ENCODE data around the gene ADAP1. TPM values are rescaled to one million over a fixed set of nuclear protein-coding genes. Genes with fewer than 3 reads are reported as not detected.

Gene ADAP1
- total RNA-seq, 1 experiment from 2014 or later, result 8.7 TPM

DNA sequence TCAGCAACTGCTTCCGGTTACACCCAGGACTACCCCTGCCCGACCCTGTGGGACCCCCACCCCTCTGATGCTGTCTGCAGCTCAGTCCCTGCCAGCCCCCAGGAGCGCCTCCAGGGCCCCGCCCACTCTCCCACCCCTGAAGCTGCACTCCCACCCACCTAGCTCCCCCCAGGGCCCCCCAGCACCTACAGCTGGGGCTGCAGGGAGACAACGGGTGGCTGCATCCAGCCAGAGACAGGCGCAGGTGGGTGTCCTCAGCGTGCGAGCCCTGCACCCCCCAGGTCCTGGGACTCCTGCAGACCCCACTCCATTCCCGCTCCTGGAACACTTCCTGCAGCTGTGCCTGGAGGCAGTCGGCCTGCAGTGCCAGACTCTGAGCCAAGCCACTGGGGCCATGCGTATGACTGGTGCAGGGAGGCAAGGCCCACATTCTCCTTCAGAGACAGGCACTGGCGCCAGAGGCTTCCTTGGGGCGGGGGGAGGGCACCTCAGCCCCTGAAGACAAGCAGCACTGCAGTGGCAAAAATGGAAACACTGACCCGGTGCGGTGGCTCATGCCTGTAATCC is 34.6 kb upstream of the ADAP1 start:
- no peak for DNase-seq (ENCODE audit: extremely low read depth, low read depth)

DNA sequence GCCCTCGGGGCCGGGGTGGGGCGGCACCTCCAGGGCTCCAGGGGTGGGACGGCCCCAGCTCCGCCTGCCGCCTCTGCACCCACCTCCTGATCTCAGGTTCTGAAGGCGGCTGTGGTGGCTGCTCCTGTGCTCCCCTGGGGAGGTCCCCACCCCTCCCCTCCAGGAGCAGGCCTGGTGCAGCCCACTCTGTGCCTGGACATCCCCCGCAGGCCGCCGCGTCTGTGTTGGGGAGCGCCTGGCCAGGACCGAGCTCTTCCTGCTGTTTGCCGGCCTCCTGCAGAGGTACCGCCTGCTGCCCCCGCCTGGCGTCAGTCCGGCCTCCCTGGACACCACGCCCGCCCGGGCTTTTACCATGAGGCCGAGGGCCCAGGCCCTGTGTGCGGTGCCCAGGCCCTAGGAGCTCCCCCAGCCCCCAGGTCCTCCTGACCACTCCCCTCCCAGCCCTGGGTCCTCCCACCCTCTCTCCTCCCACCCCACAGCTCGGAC is 34.0 kb upstream of the ADAP1 start:
- DNase-seq (ENCODE audit: extremely low read depth, low read depth), result no peak

- no peak for DNase-seq (ENCODE audit: extremely low read depth, low read depth)
Measured at GRCh38 chr7:987909-988308, 33.4 kb upstream of the ADAP1 start.

DNA sequence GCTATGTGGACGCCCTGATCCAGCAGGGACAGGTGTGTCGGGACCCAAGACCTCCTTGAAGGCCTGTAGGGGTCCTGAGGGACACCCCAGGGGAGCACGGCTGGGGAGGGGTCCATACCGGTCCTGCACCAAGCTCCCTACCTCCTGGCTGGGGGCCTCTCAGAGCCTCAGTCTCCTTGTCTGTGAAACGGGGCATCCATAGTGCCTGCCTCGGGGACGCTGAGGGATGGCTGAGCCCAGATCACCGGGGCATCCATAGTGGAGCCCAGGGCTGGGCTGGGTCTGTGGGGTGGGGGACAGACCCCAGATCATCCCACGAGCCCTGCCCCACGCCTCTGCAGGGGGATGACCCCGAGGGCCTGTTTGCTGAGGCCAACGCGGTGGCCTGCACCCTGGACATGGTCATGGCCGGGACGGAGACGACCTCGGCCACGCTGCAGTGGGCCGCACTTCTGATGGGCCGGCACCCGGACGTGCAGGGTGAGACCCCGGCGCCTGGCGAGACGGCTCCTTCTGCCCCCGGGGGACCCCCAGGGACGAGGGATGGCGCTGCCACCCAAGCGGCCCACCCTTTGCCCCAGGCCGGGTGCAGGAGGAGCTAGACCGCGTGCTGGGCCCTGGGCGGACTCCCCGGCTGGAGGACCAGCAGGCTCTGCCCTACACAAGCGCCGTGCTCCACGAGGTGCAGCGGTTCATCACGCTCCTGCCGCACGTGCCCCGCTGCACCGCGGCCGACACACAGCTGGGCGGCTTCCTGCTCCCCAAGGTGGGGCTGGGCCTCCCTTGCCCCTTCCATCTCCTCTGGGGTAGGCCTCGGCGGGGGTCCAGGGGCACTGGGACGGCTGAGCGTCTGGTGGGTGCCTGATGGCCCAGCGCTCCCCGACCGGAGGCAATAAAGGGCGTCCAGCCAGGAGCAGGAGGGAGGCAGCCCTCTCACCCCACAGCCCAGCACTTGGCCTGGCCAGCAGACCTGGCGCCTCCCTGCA is 32.6 kb upstream of the ADAP1 start:
- DNase-seq (ENCODE audit: extremely low read depth, low read depth), result no peak

- no peak for DNase-seq (ENCODE audit: extremely low read depth, low read depth)
Measured at GRCh38 chr7:985915-986741, 31.6 kb upstream of the ADAP1 start.

DNA sequence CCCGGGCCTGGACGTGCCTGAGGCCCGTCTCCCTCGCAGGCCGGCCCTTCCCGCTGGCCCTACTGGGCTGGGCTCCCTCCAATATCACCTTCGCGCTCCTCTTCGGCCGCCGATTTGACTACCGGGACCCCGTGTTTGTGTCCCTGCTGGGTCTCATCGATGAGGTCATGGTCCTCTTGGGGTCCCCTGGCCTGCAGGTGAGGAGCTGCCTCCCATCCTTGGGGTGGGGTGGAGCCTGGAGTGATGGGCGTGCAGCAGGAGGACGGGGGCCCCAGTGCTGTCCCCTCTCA is 30.6 kb upstream of the ADAP1 start:
- no peak for DNase-seq (ENCODE audit: extremely low read depth, low read depth)

DNA sequence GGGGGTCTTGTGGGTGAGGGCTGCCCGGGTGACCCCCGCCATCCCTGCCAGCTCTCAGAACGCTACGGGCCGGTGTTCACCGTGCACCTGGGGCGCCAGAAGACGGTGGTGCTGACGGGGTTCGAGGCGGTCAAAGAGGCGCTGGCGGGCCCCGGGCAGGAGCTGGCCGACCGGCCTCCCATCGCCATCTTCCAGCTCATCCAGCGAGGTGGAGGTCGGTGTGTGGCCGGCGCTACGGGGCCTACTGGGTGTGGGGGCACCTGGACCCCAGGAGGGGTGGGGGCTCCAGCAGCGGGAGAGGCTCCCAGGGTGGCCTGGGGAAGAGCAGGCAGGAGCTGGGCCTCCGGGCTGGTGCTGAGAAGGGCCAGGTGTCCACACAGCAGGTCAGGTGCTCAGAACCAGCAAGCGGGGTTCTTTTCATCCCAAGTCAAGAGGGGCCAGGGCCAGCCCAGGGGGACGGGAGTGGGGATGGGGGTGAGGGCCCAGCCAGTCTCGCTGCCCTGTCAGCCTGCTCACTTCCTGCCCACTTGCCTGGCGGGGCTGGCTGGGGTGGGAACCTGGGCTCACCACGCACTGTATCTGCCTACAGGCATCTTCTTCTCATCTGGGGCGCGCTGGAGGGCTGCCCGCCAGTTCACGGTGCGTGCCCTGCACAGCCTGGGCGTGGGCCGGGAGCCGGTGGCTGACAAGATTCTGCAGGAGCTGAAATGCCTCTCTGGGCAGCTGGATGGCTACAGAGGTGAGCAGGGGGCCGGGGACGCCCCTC is 30.1 kb upstream of the ADAP1 start:
- DNase-seq (ENCODE audit: extremely low read depth, low read depth), result no peak

- DNase-seq (ENCODE audit: extremely low read depth, low read depth), result no peak
Measured at GRCh38 chr7:983616-984071, 29.2 kb upstream of the ADAP1 start.

DNA sequence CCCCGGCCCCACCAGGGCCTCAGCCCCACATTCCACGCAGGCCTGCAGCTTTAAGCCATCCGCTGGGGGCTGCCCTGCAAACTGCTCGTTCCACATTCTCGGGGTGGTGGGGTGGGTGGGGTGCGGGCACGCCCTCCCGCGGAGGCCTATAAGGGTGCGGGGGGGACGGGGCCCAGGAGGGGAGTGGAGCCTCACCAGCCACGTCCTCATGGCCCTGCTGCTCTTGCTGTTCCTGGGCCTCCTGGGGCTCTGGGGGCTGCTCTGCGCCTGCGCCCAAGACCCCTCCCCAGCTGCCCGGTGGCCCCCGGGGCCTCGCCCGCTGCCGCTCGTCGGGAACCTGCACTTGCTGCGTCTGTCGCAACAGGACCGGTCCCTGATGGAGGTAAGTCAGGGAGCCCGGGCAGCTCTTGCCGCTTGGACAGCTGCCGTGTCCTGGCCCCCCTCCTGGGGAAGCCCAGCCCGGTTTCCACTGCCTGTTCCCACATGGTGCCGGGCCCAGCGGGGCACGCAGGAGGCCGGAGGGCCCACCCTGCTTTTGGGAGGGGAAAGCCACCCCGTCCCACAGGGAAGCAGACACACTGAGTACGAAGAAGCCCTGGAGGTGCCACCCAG is 28.6 kb upstream of the ADAP1 start, which contains the start of gene CYP2W1:
TSS of gene CYP2W1 (plus strand) at position 178 of the 612 bp plus-strand sequence. CDS start at position 209, 31 bp downstream.
- DNase-seq (ENCODE audit: extremely low read depth, low read depth), result no peak

DNA sequence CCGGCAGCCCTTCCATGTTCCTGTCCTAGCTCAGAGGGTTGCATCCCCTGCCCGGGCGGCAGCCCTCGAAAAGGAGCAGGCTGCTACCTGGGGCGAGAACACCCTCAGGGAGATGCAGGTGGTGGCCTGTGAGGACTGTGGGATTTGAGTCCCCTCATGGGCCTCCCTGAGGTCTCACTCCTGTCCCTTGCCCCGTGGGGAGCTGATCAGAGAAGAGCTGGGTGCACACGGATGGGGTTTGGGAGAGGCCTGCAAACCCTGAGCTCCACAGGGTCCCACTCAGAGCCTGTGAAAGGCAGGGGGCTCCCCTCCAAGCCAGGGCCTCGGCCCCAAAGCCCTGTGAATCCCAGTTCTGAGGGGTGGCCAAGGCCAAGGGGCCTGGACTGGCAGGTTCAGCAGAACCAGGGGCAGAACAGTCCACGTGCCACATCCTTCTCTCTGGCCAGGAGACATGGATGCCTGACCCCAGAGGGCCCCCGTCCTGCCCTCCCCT is 28.1 kb upstream of the ADAP1 start:
- DNase-seq (ENCODE audit: extremely low read depth, low read depth), result no peak

- DNase-seq (ENCODE audit: extremely low read depth, low read depth), result no peak
Measured at GRCh38 chr7:981793-982510, 27.5 kb upstream of the ADAP1 start.

DNA sequence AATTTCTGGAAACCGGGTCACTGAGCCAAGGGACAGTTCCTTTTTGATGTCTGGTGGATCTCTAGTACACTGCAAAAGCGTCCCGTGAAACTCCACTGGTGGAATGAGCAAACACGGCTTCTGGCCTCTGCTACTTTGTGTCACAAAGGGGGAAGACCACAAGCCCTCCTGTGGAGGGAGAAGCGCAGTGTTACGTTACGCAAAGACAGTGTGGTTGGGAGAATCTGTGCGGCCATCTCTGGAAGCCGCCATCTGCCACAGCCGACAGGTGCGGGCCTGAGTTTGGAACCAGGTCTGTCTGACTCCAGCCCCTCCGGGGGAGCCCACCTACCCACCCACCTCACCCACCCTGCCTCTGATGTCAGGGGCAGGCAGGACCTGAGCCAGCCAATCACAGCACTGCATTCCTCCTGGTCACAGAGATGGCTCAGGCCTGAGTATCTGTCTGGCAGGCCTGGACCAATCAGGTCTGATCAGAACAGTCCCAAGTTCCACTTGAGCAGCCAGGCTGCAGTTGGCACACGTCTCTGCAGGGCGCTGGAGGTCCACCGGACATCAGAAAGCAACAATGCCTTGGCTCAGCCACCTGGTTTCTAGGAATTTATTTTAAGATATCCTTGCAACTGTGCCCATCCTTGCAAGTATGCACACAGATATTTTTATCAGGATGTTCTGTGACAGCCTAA is 25.5 kb upstream of the ADAP1 start:
- no peak for DNase-seq (ENCODE audit: extremely low read depth, low read depth)

GRCh38 chr7:979151-979550 is 24.7 kb upstream of the ADAP1 start:
- DNase-seq (ENCODE audit: extremely low read depth, low read depth), result no peak

DNA sequence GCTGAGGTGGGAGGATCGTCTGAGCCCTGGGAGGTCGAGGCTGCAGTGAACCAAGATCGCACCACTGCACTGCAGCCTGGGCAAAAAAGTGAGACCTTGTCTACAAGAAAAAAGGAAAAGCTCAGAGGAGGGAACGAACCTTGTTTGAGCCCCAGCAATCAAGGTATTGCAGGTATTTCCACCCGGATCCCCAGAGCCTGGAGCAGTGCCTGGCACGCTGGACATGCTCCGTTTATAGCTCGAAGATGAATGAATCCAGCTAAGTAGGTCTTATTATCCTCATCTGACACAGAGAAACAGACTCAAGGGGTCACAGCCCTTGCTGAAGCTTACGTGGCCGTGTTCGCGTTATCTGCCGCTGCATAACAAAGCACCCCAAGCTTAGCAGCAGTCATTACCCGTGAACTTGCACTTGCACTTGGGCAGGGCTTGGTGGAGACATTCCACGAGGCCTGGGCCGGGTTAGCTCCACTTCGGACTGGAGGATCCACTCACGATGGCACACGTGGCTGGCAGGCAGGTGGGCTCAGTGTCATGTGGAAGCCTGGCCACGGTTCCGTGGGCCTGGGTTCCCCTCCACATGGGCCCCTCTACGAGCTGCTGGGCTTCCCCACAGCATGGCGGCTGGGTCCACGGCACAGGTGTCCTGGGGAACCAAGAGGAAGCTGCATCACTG is 24.1 kb upstream of the ADAP1 start:
- DNase-seq (ENCODE audit: extremely low read depth, low read depth), result no peak

- DNase-seq (ENCODE audit: extremely low read depth, low read depth), result no peak
Measured at GRCh38 chr7:978049-978346, 23.5 kb upstream of the ADAP1 start.

DNA sequence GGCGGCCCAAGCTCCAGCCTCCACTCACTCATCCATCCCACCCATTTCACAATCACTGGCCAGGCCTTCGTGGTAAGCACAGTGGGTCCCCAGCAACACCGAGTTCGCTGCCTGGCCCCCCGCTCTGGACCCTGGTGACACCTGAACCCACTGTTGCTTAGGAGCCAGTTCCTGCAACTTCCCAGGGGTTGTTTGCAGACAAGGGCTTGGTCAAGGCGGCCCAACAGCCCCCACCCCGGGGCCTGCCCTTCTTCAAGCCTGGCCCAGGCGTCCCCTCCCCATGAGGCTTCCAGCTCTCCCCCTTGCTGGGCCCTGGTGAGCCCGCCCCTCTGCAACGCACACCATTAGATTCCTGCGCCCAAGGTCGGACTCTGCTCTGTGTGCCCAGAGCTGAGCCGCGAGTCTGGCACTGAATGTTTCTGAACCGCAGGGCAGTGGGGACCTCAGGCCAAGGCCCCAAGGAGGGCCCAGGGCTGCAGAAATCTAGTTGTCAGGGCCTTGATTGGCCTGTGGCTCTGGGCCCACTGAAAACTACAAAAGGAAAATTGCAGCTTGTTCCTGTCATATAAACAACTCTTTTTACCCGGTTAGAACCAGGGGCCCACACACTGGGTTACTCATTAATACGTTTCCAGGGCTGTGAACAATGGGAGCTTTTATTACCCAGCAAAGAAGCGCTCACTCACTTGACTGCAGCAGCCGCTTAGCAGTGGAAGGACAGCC is 23.0 kb upstream of the ADAP1 start:
- DNase-seq (ENCODE audit: extremely low read depth, low read depth), result no peak

GRCh38 chr7:976901-977325 is 22.4 kb upstream of the ADAP1 start:
- DNase-seq (ENCODE audit: extremely low read depth, low read depth), result no peak

Measured in NCI-H460 (cell line).